Glomerular visceral epithelial cell (primary cell): Measurements from ENCODE around the gene CEP162.
A peak's percentile ranks its signal among the peaks of the same experiment; 100 is the strongest.
"Not testable (repeated sequence)": the region's sequence is repeated elsewhere in the genome, so short reads cannot be mapped to it uniquely, and the experiment has no call there.

Experiments used
- DNase-seq: peaks from one replicate; pipeline ENCODE4 v3.0.0-alpha.2; 2016; ENCODE audit errors: extremely low spot score

The CEP162 gene, protein sequence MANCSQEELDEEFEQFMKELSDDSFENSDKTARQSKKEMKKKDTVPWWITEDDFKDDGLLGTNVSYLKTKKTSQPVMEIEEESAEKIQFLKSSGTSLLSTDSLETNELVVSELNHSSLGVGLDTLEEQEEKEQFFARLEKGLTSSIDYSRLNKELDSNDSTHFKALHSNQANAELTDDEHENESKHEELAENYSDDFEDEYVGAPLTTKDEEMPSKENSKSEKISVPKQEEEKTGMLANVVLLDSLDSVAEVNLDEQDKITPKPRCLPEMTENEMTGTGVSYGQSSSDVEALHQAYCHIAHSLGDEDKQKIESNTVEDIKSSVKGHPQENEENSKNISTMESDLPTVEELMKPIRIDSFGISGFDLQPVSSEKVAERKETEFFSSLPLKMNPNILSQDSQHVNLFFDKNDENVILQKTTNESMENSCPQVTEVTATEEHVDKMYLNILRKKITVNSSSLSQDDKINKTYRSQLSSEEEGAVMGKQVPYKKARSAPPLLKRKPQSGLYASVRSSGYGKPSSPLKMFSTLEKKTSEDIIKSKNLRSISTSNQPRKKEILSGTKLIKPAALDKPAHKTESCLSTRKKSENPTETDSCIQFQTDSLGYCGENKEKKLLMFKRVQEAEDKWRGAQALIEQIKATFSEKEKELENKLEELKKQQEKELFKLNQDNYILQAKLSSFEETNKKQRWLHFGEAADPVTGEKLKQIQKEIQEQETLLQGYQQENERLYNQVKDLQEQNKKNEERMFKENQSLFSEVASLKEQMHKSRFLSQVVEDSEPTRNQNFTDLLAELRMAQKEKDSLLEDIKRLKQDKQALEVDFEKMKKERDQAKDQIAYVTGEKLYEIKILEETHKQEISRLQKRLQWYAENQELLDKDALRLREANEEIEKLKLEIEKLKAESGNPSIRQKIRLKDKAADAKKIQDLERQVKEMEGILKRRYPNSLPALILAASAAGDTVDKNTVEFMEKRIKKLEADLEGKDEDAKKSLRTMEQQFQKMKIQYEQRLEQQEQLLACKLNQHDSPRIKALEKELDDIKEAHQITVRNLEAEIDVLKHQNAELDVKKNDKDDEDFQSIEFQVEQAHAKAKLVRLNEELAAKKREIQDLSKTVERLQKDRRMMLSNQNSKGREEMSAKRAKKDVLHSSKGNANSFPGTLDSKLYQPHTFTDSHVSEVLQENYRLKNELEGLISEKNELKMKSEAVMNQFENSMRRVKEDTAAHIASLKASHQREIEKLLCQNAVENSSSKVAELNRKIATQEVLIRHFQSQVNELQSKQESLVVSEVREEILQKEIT (N-terminal part only)

DNA sequence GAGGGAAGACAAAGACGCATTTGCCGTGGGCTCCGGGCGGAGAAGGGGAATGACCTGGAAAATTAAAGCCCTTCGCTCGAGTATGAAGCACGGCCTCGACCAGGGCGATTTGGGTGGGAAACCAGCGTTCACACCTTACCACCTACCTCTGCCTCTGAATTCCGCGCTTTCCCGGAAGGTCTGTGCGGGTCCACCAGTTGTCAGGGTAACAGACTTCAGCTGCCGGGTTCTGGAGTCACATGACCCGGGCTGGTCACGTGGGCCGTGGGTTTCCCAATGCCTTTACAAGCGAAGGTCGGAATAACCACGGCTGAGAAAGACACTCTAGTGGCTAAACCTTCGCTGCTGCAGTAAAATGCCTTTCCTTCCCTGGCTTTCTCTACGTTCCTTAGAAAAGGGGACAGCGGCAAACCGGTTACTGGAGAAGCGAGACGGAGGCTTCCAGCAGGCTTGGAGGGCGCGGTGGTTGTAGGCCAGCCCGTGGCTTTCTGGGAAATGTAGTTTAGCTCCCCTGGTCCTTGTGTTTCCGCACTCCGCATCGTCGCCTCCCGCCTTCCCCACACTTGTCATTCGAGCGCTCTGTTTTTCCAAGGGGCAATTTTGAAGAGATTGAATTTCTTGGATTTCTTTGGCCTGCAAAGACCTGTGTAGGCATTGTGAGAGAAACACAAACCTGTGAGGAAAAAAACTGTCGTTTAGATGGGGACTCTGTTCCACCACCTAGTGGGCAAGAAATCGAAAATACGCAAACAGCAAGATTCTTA lies at the start of gene CEP162:
CEP162 (minus strand) TSS at position 210 of the 764 bp plus-strand sequence. CDS start 1,250 bp downstream, outside the sequence.
- peak; percentile 78 for DNase-seq

DNA sequence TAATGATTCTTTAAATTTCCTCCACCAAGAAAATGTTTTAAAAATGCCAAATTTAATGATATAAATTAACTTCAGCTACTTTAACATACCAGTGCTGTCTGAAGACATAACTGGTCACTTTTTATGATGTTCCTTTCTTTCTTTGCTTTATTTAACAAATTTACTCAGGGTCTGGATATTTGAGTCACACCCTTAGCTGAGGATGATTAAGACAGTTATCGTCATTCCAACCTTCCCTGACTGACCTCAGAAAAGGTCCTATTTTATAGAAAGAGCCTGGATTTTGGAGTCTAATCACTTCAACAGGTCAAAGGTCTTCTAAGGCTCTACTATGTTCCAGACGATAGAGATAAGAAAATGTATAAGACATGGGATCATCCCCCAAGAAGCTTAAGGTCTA lies 47.4 kb upstream of the CEP162 start:
- DNase-seq, result no peak

DNA sequence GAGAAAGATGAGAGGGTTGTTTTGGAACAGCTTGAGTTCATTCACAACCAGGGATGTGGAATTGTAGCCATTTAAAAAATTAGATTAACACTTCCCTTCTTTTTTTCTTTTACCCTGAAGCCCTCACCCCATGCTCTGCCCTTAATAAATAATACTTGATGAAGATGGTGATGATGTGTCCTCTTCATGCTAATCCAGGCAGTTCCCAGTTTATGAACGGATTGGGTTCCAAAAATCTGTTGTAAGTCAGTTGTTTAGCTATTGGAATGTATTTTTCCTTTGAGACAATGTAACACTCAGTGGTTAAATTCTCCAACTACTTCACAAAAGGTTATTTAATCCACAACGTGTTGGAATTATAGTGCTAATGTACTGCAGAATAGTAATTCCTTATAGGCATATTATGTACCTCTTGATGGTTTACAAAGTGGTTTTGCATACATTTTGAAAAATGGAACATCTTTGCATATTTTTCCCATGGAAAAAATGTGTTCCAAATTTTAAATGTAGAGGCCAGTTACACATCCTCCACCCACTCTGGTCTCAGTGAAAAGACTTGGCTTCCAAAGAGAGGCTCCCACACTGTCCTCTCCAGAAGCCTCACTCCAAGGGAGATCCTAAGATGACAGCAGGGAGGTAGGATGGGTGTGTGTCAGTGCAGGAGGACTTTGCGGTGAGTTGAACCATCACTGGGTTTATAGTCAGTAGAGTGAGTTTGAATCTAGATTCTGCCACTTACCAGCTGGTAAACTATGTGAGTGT lies 45.8 kb upstream of the CEP162 start:
- DNase-seq, result no peak

DNA sequence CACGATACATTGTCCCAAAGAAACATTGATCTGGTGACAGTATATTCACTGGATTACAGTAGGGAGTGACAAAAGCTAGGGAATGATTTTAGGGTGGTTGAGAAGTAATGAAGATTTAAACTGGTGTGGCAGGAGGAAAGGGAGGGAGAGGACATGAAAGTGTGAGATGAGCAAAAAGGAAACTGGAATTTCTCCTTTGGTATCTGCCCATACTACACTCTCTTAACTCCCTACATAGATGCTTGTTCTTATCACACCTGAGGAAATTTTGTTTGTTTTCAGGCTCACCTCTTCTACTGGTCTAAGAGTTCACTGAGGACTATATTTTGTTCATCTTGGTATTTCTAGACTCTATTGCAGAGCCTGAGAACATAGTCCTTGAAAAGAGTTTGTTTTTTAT lies 44.9 kb upstream of the CEP162 start:
- no peak for DNase-seq

DNA sequence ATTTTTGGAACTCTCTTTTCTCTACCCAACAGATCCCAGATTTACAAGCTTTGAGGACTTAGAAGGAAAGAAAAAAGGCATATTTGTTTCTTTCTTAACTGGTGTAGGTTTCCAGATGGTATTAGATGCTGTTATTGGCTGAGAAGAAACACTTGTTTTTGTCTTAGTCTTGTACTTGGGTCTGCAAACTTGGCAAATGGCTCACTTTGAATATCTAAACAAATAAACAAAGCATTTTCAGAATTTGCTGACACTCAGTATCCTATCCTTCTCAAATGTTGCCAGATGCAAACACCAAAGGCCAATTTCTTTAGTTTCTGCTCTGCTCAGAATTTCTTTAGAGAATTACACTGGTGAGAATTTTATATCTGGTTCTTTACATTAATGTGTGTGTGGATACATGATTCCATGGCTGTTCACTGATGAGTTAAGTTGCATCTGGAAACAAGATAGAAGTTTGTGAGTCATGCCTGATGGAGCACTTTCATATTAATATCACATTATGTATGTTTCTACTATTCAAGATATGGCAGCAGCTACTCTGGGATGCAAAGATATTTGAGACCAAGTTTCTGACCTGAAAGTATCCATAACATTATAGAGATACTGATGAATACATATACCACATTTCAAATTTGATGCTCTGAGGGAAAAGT lies 43.7 kb upstream of the CEP162 start:
- no peak for DNase-seq

DNA sequence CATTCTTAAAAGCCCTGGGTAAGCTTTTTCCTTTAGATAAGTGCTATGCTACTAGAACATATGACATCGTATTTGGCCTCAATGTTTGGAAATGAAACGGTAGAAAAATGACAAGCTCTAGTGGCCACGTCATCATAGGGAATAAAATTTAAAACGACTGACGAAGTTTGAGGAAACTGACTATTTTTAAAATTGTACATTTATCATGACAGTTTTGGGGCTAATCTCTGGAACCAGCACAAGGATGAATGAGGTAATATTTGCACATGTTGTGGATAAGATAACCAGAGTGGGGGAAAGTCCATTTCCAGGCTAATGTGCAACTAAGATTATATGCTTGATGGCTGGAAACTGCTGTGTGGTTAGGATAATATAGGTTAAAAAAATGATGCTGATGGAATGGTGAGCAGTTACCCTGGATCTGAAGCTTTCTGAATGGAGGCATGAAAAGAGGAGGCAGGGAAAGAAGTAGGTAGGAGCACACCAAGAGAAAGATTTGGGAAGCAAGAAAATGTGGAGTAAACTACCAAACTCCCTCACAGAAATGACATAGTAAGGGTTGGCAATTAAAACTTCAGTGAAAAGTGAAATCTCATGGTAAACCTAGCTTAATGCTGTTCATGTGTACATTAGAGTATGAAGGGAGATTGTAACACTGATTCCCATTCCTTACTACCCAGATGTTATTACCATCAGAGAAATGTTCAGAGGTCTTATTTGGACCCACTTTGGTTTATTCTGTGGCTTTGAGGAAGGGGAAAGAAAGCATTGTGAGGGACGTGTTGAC lies 42.7 kb upstream of the CEP162 start:
- no peak for DNase-seq

DNA sequence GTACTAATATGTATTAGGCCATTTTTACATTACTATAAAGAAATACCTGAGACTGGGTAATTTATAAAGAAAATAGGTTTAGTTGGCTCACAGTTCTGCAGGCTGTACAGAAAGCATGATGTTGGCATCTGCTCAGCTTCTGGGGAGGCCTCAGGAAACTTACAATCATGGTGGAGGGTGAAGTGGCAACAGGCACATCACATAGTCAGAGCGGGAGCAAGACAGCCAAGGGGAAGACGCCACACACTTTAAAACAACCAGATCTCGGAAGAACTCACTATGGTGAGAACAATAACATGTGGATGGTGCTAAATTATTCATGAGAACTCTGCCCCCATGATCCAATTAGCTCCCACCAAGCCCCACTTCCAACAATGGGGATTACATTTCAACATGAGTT lies 41.3 kb upstream of the CEP162 start:
- no peak for DNase-seq

DNA sequence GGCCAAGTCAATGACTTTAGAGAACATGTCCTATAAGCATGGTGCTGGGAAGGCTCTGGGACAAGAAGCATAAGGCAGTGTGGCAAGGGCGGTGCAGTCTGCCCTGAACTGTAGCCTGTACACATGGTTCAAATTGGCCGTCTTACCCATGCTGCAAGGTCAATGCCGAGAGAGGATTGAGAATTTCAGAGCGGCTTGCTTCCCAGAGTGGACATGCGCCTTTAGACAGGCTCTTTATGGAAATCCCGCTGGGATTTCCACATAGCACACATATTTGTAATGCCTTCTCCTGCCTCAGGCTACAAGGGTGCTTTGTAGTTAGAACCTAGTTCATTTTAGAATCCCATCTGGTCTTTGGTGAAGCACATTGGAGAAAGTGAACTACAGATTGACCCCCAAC lies 36.1 kb upstream of the CEP162 start:
- DNase-seq, result no peak

DNA sequence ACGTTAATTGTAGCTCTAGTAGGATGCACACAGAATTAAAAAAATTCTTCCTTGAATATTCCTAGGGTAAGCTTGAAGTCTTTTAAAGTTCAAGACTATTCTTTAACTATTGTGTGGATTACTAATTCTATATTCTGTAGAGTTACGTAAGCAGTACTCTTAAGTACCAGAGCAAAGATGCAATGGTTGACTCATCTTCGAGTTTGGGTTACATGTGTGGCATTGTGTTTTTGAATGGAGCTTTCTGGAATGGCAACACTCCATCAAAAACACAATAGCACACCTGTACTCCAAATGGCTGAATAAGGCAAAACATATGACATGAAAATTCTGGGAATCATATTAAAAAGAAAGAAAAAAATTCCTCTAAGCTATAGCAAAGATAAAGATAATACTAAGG lies 33.5 kb upstream of the CEP162 start:
- DNase-seq, result no peak

DNA sequence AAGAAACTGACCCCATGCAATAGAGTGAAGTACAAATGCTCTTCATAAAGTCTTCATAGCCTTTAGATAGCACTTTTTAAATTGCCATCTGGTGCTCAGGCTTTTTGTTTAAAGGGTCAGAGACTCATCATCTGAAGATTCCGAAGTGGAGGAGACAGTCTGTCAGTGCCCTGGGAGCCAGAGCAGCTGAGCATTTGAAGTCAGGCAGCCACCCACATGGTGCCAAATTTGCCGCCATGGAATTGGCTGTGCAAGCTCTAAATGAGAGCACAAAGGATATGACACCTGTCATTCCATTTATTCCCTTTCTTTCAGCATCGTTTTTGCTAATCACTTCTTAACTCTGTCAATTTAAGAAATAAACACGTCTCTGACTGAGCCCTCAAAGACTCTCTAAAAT lies 32.8 kb upstream of the CEP162 start:
- DNase-seq, result no peak

DNA sequence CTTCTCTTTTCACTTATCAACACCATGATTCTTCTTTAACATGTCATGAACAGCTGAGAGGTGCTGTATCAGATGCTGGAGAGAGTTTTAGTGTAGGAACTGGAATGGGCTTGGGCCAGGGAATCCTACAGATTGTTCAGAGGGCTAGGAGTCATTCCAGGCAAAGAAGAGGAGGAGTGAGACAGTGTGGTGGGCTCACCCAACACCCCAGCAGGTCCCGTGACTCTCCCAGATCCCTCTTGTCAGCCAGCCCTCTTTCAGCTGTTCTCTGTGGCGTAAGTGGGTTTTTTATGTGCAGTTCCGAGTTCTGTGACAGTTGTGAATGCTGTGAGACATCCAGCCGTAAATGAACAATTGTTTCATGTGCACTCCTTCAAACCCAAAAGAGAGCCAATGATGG lies 31.4 kb upstream of the CEP162 start:
- DNase-seq, result no peak

DNA sequence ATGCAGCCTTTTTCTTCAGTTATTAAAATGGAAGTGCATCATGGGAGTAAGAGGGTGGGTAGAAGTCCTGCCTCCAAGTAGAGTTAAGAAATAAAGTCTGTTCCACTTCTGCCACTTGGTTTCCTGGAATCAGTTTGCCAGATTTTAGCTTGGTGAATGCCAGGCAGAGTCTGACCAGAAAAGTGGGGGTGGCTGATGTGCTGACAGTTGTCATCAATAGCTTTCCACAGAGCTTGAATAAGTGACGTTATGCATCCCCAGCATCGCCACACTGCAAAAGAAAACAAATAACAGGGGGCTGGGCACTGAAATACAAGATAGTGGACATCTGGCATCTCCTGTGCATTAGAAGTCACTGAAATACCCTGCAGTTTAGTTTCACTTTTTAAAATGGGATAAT lies 30.8 kb upstream of the CEP162 start:
- no peak for DNase-seq

DNA sequence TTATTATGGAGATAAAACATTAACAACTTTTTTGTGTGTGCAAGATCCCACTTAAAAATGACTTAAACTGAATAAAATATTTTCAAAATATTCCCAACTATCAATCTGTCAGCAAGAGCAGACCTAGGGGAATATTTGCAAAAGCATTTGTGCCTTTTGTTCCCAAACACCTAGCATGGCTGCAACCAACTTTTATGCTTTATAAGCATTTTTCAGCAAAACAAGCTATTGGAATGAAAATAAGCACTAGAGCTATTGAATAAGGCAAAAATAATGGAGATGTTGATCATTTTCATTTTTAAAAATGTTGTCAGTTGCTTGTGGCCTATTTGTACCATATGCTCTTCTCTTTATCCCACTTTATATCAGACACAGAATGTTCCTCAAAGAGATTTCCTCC lies 28.2 kb upstream of the CEP162 start:
- DNase-seq, result no peak

DNA sequence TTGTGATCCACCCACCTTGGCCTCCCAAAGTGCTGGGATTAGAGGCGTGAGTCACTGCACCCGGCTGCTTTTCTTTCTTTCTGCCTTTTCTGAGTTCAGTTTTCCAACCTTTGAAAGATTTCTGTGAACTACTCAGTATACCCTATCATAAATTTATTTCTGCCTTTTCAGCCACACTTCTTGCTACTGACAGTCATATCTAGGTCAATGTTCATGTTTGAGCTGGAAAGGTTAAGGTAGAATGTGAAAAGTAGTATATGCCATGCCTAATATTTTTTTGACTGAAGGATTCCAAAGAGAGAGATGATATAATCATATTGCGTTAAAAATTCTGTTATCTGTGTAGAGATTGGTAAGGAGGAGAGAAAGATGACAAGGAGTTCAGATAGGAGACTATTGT lies 25.9 kb upstream of the CEP162 start:
- no peak for DNase-seq

DNA sequence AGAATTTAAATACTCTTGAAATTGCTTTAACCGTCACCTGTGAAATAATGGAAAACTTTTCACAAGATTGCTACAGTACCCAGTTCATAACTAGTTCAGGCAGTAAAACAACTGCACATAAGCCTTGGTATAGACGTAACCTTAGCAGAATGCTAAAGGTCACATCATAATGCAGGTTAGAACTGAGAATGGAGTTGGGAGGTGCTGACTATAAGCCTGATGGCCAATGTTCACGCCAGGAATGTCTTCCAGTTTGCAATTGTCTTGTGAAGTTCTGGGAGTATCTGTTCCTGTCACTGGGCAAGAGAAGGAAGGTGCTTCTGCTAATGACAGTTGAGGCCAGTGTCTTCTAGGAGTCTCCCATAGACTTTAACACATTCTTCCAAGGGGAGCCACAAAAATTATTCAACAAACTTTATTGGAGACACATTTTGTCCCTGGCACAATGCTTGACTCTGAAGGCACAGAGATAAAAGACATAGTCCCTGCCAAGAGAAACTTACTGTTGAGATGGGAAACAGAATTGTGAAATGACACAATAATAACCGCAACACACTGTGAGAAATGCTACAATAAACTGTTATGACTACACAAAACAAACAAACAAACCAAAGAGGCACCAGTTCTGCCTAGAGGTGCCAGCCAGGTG lies 24.6 kb upstream of the CEP162 start:
- DNase-seq, result no peak

DNA sequence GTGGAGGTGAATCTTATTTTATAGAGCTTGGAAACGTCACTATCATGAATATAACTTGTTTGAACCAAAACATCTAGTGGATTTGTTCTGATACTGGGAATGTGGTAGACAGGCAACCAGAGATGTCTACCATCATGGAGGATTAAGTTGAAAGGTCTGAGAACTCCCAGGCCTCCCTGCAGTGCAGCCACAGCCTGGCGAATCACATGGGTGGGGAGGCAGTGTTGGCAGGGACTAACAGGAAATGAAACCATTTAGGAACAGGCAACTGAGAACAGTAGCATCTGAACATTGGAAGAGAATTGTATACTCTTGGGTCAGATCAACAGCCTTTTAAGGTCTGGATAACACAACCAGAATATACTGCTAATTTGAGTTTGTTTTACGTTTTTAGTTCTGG lies 22.3 kb upstream of the CEP162 start:
- no peak for DNase-seq

DNA sequence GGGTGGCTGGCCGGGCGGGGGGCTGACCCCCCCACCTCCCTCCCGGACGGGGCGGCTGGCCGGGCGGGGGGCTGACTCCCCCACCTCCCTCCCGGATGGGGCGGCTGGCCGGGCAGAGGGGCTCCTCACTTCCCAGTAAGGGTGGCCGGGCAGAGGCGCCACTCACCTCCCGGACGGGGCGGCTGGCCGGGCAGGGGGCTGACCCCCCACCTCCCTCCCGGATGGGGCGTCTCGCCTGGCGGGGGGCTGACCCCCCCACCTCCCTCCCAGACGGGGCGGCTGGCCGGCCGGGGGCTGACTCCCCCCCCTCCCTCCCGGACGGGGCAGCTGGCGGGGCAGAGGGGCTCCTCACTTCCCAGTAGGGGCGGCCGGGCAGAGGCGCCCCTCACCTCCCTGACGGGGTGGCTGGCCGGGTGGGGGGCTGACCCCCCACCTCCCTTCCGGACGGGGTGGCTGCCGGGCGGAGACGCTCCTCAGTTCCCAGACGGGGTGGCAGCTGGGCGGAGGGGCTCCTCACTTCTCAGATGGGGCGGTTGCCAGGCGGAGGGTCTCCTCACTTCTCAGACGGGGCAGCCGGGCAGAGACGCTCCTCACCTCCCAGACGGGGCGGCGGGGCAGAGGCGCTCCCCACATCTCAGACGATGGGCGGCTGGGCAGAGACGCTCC lies 17.1 kb upstream of the CEP162 start:
- not testable (repeated sequence) for DNase-seq

DNA sequence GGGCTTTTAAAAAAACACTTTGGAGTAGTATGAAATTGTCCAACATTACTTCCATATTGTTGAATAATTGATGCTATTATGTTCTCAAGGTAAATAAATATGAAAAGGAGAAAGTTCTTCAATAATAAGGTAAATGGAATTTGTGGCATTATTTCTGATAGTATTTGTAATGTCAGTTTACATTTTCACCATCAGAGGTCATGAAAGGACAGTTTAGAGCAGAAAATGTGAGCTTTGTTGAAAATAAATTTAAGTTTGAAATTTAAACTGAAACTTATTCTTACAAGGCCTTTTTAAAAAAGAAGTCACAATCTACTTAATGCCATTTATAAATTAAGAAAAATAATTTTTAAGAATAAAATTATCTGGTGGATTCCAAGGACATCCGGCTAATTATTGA lies 15.8 kb upstream of the CEP162 start:
- no peak for DNase-seq
